ENCODE data around the gene NKPD1.

Gene NKPD1

GRCh38 chr19:45115809-45116615 is 44.8 kb downstream of the NKPD1 start:
- peak; percentile 43 to 73 (median 47) for DNase-seq

- DNase-seq, result no peak
These were observed 46.7 kb downstream of the NKPD1 start for GRCh38 chr19:45114116-45114515.

GRCh38 chr19:45113628-45114027 is 47.2 kb downstream of the NKPD1 start:
- no peak for DNase-seq

- no peak for DNase-seq
These were observed 48.5 kb downstream of the NKPD1 start for GRCh38 chr19:45112111-45112827.

Measured in suppressor macrophage treated with lipopolysaccharide for 1 hour (primary cell).